Breast epithelium (tissue), 3 donors: Measurements from ENCODE around the gene NUAK2.

ENCODE experiments used
- POLR2A ChIP-seq: fragments of 450-650 bp; IDR thresholded peaks from one replicate; pipeline ENCODE4 v1.6.1; 2016; ENCODE audit warnings: antibody characterized with exemption, mild to moderate bottlenecking, moderate library complexity
- POLR2AphosphoS5 ChIP-seq, 3 donors: sonication (generic); formaldehyde crosslinking; IDR thresholded peaks; one replicate each; pipeline ENCODE4 v1.6.1; 2017; ENCODE audit warnings: antibody characterized with exemption in 3 of 3
- TF ChIP-seq, protein P1 (sequence below), 3 donors: fragments of 450-650 bp; IDR thresholded peaks; one replicate each; pipeline ENCODE4 v1.5.1; 2016 to 2017; ENCODE audit warnings: antibody characterized with exemption in 3 of 3, mild to moderate bottlenecking in 3 of 3, moderate library complexity in 3 of 3

GRCh38 chr1:205306929-205307566 lies 14.5 kb downstream of the NUAK2 start:
- TF ChIP-seq, protein P1, sequence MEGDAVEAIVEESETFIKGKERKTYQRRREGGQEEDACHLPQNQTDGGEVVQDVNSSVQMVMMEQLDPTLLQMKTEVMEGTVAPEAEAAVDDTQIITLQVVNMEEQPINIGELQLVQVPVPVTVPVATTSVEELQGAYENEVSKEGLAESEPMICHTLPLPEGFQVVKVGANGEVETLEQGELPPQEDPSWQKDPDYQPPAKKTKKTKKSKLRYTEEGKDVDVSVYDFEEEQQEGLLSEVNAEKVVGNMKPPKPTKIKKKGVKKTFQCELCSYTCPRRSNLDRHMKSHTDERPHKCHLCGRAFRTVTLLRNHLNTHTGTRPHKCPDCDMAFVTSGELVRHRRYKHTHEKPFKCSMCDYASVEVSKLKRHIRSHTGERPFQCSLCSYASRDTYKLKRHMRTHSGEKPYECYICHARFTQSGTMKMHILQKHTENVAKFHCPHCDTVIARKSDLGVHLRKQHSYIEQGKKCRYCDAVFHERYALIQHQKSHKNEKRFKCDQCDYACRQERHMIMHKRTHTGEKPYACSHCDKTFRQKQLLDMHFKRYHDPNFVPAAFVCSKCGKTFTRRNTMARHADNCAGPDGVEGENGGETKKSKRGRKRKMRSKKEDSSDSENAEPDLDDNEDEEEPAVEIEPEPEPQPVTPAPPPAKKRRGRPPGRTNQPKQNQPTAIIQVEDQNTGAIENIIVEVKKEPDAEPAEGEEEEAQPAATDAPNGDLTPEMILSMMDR (IDR thresholded peaks at IDR 0.05) = no peak
- no peak for TF ChIP-seq POLR2A
- no peak for TF ChIP-seq POLR2AphosphoS5 (IDR thresholded peaks at IDR 0.05)
